ENCODE results near the gene CUBN. TPM values are rescaled to one million over a fixed set of nuclear protein-coding genes. Genes with fewer than 3 reads are reported as not detected.

CUBN gene
- total RNA-seq, 1 experiment from 2014 or later: 0.46 TPM

DNA sequence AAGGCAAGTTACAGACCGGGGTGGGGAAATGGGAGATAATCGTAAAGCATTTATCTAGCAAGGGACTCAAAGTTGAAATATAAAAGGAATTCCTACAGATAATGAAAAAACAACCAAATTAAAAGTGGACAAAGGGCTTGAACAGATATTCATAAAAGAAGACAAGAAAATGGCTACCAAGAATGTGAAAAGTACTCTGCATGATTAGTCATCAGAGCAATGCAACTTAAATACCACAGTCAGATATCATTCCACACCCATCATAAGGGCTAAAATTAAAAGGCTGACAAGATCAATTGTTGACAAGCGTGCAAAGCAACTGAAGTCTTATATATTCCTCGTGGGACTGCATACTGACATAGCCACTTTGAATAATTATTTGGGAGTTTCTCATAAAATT, 187.7 kb downstream of the CUBN start (continued):
- TF ChIP-seq, protein P1, sequence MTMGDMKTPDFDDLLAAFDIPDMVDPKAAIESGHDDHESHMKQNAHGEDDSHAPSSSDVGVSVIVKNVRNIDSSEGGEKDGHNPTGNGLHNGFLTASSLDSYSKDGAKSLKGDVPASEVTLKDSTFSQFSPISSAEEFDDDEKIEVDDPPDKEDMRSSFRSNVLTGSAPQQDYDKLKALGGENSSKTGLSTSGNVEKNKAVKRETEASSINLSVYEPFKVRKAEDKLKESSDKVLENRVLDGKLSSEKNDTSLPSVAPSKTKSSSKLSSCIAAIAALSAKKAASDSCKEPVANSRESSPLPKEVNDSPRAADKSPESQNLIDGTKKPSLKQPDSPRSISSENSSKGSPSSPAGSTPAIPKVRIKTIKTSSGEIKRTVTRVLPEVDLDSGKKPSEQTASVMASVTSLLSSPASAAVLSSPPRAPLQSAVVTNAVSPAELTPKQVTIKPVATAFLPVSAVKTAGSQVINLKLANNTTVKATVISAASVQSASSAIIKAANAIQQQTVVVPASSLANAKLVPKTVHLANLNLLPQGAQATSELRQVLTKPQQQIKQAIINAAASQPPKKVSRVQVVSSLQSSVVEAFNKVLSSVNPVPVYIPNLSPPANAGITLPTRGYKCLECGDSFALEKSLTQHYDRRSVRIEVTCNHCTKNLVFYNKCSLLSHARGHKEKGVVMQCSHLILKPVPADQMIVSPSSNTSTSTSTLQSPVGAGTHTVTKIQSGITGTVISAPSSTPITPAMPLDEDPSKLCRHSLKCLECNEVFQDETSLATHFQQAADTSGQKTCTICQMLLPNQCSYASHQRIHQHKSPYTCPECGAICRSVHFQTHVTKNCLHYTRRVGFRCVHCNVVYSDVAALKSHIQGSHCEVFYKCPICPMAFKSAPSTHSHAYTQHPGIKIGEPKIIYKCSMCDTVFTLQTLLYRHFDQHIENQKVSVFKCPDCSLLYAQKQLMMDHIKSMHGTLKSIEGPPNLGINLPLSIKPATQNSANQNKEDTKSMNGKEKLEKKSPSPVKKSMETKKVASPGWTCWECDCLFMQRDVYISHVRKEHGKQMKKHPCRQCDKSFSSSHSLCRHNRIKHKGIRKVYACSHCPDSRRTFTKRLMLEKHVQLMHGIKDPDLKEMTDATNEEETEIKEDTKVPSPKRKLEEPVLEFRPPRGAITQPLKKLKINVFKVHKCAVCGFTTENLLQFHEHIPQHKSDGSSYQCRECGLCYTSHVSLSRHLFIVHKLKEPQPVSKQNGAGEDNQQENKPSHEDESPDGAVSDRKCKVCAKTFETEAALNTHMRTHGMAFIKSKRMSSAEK (CRISPR knock-in tag; IDR thresholded peaks at IDR 0.05; ENCODE audit: borderline replicate concordance): no peak
- no peak for TF ChIP-seq ZNF263 (CRISPR knock-in tag; IDR thresholded peaks at IDR 0.05; ENCODE audit: low read depth)

DNA sequence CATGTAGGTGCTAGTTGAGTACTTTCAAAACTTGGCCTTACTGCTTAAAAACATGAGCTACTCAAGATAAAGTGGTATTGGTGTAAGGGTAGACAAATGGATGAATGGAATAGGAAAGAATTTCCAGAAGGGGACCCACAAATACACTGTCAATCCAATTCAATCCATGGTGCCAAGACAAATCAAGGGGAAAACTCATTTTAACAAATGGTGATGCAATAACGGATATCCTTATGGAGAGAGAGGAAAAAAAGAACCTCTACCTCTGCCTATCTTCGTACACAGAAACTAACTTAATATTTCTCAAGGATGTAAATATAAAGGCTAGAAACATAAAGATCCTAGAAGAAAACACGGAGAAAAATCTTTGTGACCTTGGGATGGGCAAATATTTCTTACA, 188.5 kb downstream of the CUBN start:
- DNase-seq (ENCODE audit: low spot score) (no peak), ATAC-seq (no peak)
- H3K27ac Mint-ChIP-seq: no peak overlapping the region
- no peaks in the 10 kb centered on the region for H3K9me3 Mint-ChIP-seq
- H3K4me3 Mint-ChIP-seq: no peak overlapping the region
- TF ChIP-seq CREB1 (CRISPR knock-in tag; IDR thresholded peaks at IDR 0.05): no peak
- no peak for TF ChIP-seq FOXJ3 (CRISPR knock-in tag; IDR thresholded peaks at IDR 0.05; ENCODE audit: borderline replicate concordance)
- TF ChIP-seq, protein P2, sequence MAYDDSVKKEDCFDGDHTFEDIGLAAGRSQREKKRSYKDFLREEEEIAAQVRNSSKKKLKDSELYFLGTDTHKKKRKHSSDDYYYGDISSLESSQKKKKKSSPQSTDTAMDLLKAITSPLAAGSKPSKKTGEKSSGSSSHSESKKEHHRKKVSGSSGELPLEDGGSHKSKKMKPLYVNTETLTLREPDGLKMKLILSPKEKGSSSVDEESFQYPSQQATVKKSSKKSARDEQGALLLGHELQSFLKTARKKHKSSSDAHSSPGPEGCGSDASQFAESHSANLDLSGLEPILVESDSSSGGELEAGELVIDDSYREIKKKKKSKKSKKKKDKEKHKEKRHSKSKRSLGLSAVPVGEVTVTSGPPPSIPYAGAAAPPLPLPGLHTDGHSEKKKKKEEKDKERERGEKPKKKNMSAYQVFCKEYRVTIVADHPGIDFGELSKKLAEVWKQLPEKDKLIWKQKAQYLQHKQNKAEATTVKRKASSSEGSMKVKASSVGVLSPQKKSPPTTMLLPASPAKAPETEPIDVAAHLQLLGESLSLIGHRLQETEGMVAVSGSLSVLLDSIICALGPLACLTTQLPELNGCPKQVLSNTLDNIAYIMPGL (CRISPR knock-in tag; IDR thresholded peaks at IDR 0.05): no peak
- TF ChIP-seq PRRX2 (CRISPR knock-in tag; IDR thresholded peaks at IDR 0.05): no peak
- TF ChIP-seq, protein P3, sequence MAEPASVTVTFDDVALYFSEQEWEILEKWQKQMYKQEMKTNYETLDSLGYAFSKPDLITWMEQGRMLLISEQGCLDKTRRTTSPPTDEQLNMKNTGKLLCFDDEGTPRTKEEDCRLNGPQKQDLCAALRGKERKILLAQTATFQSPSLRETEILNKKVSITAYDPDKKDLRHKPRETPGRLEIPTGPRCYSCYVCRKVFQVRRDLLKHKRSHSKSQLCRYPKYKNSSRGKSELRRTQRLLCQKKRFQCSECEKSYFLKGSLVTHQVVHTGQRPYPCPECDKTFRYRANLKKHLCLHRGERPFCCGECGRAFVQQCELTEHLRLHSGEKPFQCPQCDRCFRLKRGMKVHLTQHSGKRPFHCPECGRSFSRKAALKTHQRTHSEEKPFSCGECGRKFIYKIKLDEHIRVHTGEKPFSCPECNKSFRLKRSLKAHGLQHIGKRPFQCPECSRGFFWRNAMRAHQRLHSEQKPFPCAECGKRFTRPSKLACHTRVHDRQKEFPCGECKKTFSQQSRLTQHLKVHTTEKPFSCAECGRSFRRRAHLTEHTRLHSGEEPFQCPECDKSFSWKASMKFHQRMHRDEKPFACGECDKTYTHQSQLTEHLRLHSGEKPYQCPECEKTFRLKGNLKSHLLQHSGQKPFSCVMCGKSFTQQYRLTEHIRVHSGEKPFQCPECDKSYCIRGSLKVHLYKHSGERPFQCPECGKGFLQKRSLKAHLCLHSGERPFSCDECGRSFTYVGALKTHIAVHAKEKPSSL (CRISPR knock-in tag; conservative IDR thresholded peaks at IDR 0.05): no peak
- TF ChIP-seq, protein P4, sequence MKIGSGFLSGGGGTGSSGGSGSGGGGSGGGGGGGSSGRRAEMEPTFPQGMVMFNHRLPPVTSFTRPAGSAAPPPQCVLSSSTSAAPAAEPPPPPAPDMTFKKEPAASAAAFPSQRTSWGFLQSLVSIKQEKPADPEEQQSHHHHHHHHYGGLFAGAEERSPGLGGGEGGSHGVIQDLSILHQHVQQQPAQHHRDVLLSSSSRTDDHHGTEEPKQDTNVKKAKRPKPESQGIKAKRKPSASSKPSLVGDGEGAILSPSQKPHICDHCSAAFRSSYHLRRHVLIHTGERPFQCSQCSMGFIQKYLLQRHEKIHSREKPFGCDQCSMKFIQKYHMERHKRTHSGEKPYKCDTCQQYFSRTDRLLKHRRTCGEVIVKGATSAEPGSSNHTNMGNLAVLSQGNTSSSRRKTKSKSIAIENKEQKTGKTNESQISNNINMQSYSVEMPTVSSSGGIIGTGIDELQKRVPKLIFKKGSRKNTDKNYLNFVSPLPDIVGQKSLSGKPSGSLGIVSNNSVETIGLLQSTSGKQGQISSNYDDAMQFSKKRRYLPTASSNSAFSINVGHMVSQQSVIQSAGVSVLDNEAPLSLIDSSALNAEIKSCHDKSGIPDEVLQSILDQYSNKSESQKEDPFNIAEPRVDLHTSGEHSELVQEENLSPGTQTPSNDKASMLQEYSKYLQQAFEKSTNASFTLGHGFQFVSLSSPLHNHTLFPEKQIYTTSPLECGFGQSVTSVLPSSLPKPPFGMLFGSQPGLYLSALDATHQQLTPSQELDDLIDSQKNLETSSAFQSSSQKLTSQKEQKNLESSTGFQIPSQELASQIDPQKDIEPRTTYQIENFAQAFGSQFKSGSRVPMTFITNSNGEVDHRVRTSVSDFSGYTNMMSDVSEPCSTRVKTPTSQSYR (CRISPR knock-in tag; IDR thresholded peaks at IDR 0.05): no peak
- TF ChIP-seq, protein P5, sequence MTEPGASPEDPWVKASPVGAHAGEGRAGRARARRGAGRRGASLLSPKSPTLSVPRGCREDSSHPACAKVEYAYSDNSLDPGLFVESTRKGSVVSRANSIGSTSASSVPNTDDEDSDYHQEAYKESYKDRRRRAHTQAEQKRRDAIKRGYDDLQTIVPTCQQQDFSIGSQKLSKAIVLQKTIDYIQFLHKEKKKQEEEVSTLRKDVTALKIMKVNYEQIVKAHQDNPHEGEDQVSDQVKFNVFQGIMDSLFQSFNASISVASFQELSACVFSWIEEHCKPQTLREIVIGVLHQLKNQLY (CRISPR knock-in tag; IDR thresholded peaks at IDR 0.05): no peak
- TF ChIP-seq NR1H2 (CRISPR knock-in tag; IDR thresholded peaks at IDR 0.05): no peak
- TF ChIP-seq, protein P6, sequence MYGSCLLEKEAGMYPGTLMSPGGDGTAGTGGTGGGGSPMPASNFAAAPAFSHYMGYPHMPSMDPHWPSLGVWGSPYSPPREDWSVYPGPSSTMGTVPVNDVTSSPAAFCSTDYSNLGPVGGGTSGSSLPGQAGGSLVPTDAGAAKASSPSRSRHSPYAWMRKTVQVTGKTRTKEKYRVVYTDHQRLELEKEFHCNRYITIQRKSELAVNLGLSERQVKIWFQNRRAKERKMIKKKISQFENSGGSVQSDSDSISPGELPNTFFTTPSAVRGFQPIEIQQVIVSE (CRISPR knock-in tag; IDR thresholded peaks at IDR 0.05; ENCODE audit: borderline replicate concordance): no peak
- no peak for TF ChIP-seq ELF4 (CRISPR knock-in tag; IDR thresholded peaks at IDR 0.05; ENCODE audit: low read depth)
- TF ChIP-seq GTF2I (CRISPR knock-in tag; conservative IDR thresholded peaks at IDR 0.05): no peak
- no peak for TF ChIP-seq TEAD1 (CRISPR knock-in tag; IDR thresholded peaks at IDR 0.05)
- no peaks in the 10 kb centered on the region for H3K36me3 Mint-ChIP-seq
- H3K4me1 Mint-ChIP-seq: peaks cover 14% of the 10 kb centered on the region
- ChIA-PET CTCF (no interaction called here), POLR2A (no interaction called here)
- H3K27me3 Mint-ChIP-seq (ENCODE audit: low read depth): peaks cover 3% of the 10 kb centered on the region; the same call in 1 of the 2 replicates

Measured in WTC11 (cell line).